GM10266 (cell line): ENCODE data around the gene GBGT1.
"Not testable (repeated sequence)": the region's sequence is repeated elsewhere in the genome, so short reads cannot be mapped to it uniquely, and the experiment has no call there.

Experiments
- DNase-seq: peaks from one replicate; pipeline ENCODE4 v3.0.0; 2012; ENCODE audit errors: extremely low spot score
- TF ChIP-seq, protein P1 (sequence below): IDR thresholded peaks from 2 replicates; pipeline ENCODE4 v1.5.1; 2012; ENCODE audit warnings: mild to moderate bottlenecking, low read depth; ENCODE audit not compliant: control insufficient read depth, insufficient read depth; ENCODE audit errors: missing control alignments

Gene GBGT1

DNA sequence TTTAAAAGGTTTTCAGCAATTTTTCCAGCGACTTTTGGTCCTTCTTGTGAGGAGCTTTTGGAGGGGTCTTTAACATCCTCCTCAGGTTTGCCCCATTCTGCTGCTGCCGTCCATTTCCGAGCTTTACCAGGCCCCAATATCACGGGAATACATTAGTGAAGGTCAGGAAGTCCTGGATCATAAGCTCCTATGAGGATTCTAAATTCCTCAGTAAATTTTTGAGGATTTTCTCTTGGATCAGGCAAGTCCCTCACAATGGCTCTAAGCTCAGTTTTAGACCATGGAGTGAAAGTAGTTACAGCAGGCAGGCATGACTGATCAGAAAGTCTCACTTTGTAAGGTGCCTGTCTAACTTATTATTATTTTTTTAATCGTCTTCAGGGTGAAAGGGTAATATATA, 17.2 kb upstream of the GBGT1 start:
- TF ChIP-seq, protein P1, sequence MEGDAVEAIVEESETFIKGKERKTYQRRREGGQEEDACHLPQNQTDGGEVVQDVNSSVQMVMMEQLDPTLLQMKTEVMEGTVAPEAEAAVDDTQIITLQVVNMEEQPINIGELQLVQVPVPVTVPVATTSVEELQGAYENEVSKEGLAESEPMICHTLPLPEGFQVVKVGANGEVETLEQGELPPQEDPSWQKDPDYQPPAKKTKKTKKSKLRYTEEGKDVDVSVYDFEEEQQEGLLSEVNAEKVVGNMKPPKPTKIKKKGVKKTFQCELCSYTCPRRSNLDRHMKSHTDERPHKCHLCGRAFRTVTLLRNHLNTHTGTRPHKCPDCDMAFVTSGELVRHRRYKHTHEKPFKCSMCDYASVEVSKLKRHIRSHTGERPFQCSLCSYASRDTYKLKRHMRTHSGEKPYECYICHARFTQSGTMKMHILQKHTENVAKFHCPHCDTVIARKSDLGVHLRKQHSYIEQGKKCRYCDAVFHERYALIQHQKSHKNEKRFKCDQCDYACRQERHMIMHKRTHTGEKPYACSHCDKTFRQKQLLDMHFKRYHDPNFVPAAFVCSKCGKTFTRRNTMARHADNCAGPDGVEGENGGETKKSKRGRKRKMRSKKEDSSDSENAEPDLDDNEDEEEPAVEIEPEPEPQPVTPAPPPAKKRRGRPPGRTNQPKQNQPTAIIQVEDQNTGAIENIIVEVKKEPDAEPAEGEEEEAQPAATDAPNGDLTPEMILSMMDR: no peak
- DNase-seq: no peak

DNA sequence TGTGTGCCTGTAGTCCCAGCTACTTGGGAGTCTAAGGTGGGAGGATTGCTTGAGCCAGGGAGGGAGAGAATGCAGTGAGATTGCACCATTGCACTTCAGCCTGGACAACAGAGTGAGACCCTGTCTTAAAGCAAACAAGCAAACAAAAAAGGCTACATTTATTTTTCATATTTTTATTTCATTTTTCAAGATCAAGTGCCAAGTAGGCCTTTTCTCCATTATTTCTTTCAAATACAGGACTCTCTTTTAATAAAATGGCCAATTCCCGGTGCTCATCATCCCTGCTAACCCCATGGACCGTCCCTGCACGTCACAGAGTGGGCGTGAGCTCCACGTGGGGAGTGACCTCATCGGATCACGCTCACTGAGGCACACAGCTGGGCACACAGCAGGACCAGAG, 9.3 kb upstream of the GBGT1 start:
- DNase-seq: no peak
- TF ChIP-seq, protein P1: no peak

DNA sequence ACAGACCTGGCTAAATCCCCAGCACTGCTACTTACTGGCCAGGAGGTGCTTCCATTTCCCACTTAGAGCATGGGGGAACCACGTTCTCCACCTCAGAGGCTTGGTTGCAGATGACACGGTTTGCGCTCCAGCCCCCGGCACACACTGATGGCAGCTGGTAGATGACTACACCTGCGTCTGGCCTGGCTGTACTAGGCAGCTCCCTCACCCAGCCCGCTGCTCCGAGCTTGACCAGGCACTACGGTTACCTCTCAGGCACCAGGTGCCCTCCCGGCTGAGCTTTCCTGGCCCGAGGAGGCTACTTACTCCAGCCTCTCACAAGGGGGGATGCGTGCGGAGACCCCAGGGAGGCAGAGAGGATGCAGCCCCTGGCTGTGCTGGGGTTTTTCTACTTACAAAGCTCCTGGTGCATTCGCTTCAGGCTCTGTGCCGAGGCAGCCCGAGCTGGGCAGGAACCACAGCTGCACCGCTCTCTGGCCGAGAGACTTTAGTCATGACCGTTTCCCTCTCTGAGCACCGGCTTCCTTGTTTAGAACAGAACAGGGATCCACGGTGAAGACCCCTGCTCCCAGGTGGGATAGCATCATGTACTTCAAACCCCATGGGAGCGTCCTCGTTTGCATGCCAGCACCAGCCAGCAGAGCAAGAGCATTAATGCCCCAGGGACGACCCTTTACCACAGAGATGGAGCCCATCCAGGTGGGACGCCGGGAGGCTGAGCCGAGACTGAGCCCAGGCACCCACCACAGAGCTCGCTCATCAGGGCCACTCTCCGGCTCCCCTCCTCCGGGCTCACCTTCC, 7.6 kb upstream of the GBGT1 start:
- DNase-seq: no peak

DNA sequence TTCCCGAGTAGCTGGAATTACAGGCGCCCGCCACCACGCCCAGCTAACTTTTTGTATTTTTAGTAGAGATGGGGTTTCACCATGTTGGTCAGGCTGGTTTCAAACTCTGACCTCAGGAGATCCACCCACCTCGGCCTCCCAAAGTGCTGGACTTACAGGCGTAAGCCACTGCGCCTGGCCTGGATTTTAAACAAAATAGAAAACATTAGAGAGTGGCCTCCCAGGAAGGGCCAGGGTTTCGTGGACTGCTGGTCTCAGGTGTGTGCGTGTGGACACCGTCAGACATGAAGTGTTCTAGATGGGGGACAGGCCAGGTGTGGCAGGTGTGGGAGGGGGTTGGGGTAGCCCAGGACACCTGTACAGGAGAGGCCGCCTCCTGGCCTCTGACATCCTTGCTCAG, 7.0 kb upstream of the GBGT1 start:
- no peak for DNase-seq
- TF ChIP-seq, protein P1: no peak

More for the DNA sequence above, 7.6 kb upstream of the GBGT1 start:
- TF ChIP-seq, protein P1: no peak

DNA sequence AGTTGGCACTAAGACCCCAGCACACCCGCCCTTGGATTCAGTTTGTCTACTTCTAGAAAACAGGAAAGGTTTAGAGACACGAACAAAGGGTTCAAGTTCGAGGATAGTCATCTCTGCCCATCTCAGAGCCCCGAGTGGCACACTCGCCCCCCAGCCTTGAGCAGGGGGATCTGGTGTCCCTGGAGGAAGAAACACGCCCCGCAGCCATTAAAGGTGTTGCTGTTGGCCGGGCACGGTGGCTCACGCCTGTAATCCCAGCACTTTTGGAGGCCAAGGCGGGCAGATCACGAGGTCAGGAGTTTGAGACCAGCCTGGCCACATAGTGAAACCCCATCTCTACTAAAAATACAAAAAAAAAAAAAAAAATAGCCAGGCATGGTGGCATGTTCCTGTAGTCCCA, 6.0 kb upstream of the GBGT1 start:
- not testable (repeated sequence) for DNase-seq

DNA sequence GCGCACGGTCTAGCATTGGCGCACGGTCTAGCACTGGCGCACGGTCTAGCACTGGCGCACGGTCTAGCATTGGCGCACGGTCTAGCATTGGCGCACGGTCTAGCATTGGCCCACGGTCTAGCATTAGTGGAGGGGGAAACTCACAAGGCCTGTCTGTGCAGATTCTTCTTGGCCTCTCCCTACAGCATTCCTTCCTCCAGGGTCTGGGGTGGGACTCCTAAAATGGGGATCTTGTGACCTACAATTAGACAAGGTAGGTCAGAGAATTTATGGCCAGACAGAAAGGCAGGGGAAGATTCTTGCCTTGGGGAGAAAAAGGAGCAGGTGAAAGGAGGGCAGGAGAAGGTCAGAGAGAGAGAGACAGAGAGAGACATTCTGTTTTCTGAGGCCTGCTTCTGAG, 5.4 kb upstream of the GBGT1 start:
- TF ChIP-seq, protein P1: no peak
- DNase-seq: no peak

DNA sequence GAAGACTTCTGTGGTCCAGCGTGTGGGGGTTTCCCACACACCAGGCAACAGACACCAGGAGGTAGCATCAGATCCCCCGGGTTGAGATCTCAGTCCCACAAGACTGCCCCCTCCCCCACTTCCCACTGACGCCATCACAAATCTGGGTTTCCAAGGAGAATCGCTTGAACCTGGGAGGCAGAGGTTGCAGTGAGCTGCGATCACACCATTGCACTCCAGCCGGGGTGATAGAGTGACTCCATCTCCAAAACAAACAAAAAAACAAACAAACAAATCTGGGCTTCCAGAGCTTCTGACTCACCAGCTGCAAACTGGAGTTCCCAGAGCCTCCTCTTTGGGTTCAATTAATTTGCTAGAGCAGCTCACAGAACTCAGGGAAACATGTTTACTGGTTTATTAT, 4.7 kb upstream of the GBGT1 start:
- no peak for DNase-seq
- TF ChIP-seq, protein P1: no peak

DNA sequence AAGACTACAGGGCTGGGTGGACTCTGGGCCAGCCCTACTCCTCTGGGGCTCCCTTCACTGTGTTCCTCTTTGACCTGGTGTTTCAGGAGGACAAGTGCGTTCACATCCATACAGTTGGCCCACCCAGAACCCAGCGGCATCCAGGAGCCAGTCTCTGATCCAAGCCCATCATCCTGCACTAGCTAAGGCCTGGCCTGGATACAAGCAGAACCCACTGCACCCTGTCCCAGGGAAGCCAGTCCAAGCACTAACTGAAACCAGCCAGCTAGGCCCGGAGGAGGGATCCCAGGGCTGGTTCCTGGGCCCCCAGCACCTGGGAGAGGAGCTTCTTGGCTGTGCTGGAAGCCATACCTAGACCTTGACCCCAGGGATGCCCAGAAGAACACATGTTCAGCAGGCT, 4.1 kb upstream of the GBGT1 start:
- TF ChIP-seq, protein P1: no peak
- no peak for DNase-seq
